HepG2 (cell line): ENCODE data around the gene STXBP4. TPM values are rescaled to one million over a fixed set of nuclear protein-coding genes. Genes with fewer than 3 reads are reported as not detected.
A peak's percentile ranks its signal among the peaks of the same experiment; 100 is the strongest.

Experiments used
- ATAC-seq: fragments of 200-7000 bp; cut with Tn5 transposase; 3 replicates; pipeline ENCODE4 v1.9.1; 2020; ENCODE audit warnings: mild to moderate bottlenecking, moderate library complexity
- BruUV-seq: library from RNA; stranded (reverse); fragments of 400-500 nt; replicated peaks from 2 replicates; lab custom pipeline; 2021; lab: Mats Ljungman, UMichigan
- CTCF ChIA-PET: fragments of 300-600 bp; formaldehyde crosslinking; extraction: SDS; loops from one replicate; lab custom pipeline; 2021; ENCODE audit warnings: low total read pairs, inconsistent platforms, low intra/inter-chr PET ratio; lab: Yijun Ruan, JAX
- POLR2A ChIA-PET: fragments of 350-600 bp; sonication (Branson Sonifier 250); formaldehyde crosslinking; loops from one replicate; lab custom pipeline; 2020; ENCODE audit warnings: antibody characterized with exemption, inconsistent platforms; lab: Yijun Ruan, JAX
- DNase-seq: peaks from one replicate; pipeline ENCODE4 v3.0.0-alpha.2; 2015; ENCODE audit warnings: low spot score
- FAIRE-seq: peaks from 3 replicates; lab custom pipeline; 2011; peaks lifted over from hg19 to GRCh38; lab: Jason Lieb, UNC
- H2AFZ ChIP-seq: one replicate; pipeline ENCODE4 v1.6.1; 2011; ENCODE audit warnings: low read length, inconsistent platforms
- H3K27ac ChIP-seq: fragments of 300-600 bp; 3 replicates; pipeline ENCODE4 v1.8.0; 2011; ENCODE audit warnings: mixed run types, mild to moderate bottlenecking, mixed read lengths, low read length, inconsistent platforms; ENCODE audit not compliant: insufficient read depth; ENCODE audit errors: extremely low read length
- H3K27me3 ChIP-seq, 2 experiments: fragments of 200-600 bp in 1 of 2; 2 replicates in 1 of 2; 3 replicates in 1 of 2; pipeline versions ENCODE4 v1.6.0 to v1.8.0; 2011; ENCODE audit warnings: low read length in 2 of 2, mild to moderate bottlenecking in 2 of 2, moderate library complexity in 2 of 2, inconsistent platforms in 1 of 2; ENCODE audit not compliant: insufficient read depth in 2 of 2, control insufficient read depth in 1 of 2
- H3K36me3 ChIP-seq, 2 experiments: fragments of 200-600 bp in 1 of 2; replicated peaks in 1 of 2; 2 replicates in 1 of 2; 3 replicates in 1 of 2; pipeline versions ENCODE4 v1.5.1 to v1.8.0; 2011; ENCODE audit warnings: low read length in 2 of 2, inconsistent platforms in 1 of 2; ENCODE audit not compliant: insufficient read depth in 2 of 2, control insufficient read depth in 1 of 2
- H3K4me1 ChIP-seq: 2 replicates; pipeline ENCODE4 v1.5.1; 2012; ENCODE audit warnings: low read length, inconsistent platforms; ENCODE audit not compliant: insufficient read depth
- H3K4me2 ChIP-seq: 2 replicates; pipeline ENCODE4 v1.6.0; 2011; ENCODE audit warnings: low read depth, low read length, inconsistent platforms
- H3K4me3 ChIP-seq, 3 experiments: fragments of 200-600 bp in 1 of 3; sonication (generic), shearing (Covaris generic) in 1 of 3; replicated peaks in 1 of 3; 2 replicates each; pipeline ENCODE4 v1.5.1; 2011 to 2016; ENCODE audit warnings: low read length in 3 of 3, inconsistent platforms in 2 of 3, low read depth in 2 of 3, mild to moderate bottlenecking in 2 of 3, control low read depth in 1 of 3, mixed read lengths in 1 of 3; ENCODE audit not compliant: insufficient read depth in 1 of 3
- H3K79me2 ChIP-seq: one replicate; pipeline ENCODE4 v1.6.1; 2011; ENCODE audit warnings: low read length, inconsistent platforms; ENCODE audit not compliant: insufficient read depth
- H3K9ac ChIP-seq: 2 replicates; pipeline ENCODE4 v1.6.0; 2011; ENCODE audit warnings: mild to moderate bottlenecking, low read depth, low read length, inconsistent platforms; ENCODE audit not compliant: insufficient read depth
- H3K9me3 ChIP-seq: 2 replicates; pipeline ENCODE4 v1.5.1; 2012; ENCODE audit warnings: mild to moderate bottlenecking, low read length
- H4K20me1 ChIP-seq: 2 replicates; pipeline ENCODE4 v1.6.0; 2011; ENCODE audit warnings: inconsistent platforms, mild to moderate bottlenecking, low read length, moderate library complexity; ENCODE audit not compliant: insufficient read depth
- BRCA1 ChIP-seq: sonication (generic); formaldehyde crosslinking; IDR thresholded peaks from 2 replicates; pipeline ENCODE4 v1.4.0; 2020; ENCODE audit warnings: missing genetic modification reagents
- HNF4A ChIP-seq: sonication (generic); formaldehyde crosslinking; IDR thresholded peaks from 2 replicates; pipeline ENCODE4 v1.4.0; 2020; ENCODE audit warnings: missing genetic modification reagents
- NFYC ChIP-seq: IDR thresholded peaks from 2 replicates; pipeline ENCODE4 v1.6.1; 2016; ENCODE audit warnings: missing genetic modification reagents, missing compliant biosample characterization
- SOX13 ChIP-seq, 3 experiments: fragments of 450-650 bp in 1 of 3; sonication (generic) in 1 of 3; formaldehyde crosslinking in 1 of 3; IDR thresholded peaks in 2 of 3; conservative IDR thresholded peaks in 1 of 3; 2 replicates each; pipeline versions ENCODE4 v1.5.0 to v1.6.1; 2016 to 2020; ENCODE audit warnings: antibody characterized with exemption in 1 of 3, mild to moderate bottlenecking in 1 of 3, missing compliant biosample characterization in 1 of 3, missing genetic modification reagents in 1 of 3, moderate library complexity in 1 of 3
- SOX5 ChIP-seq: IDR thresholded peaks from 2 replicates; pipeline ENCODE4 v1.6.1; 2016; ENCODE audit warnings: borderline replicate concordance
- THAP11 ChIP-seq: IDR thresholded peaks from 2 replicates; pipeline ENCODE4 v1.6.1; 2016; ENCODE audit warnings: missing biosample characterization, missing genetic modification reagents
- ZNF281 ChIP-seq: sonication (generic); formaldehyde crosslinking; IDR thresholded peaks from 2 replicates; pipeline ENCODE4 v1.4.0; 2020; ENCODE audit warnings: missing genetic modification reagents, borderline replicate concordance
- ZNF607 ChIP-seq: sonication (generic); formaldehyde crosslinking; IDR thresholded peaks from 2 replicates; pipeline ENCODE4 v1.5.1; 2020; ENCODE audit warnings: missing genetic modification reagents, mild to moderate bottlenecking, borderline replicate concordance
- ZSCAN22 ChIP-seq: sonication (generic); formaldehyde crosslinking; IDR thresholded peaks from 2 replicates; pipeline ENCODE4 v1.4.0; 2020; ENCODE audit warnings: mild to moderate bottlenecking, missing genetic modification reagents
- WGBS: methylation state at CpG from one replicate; pipeline ENCODE4 v1.1.6; 2017; ENCODE audit warnings: low lambda C conversion rate; 5-methylcytosine and 5-hydroxymethylcytosine counted together
- in situ Hi-C: cut with HindIII; loops from 2 replicates; pipeline ENCODE4 v1.10.0; 2017; ENCODE audit warnings: low pct_unique_long_range_greater_than_20kb; ENCODE audit not compliant: extremely low pct_ligation_motif_present
- intact Hi-C: fragments of 100-400 bp; cut with micrococcal nuclease; formaldehyde crosslinking; loops from one replicate; pipeline ENCODE4 v1.10.0; 2022; ENCODE audit not compliant: unreplicated experiment
- polyA plus RNA-seq, 8 experiments: library from polyadenylated mRNA; depleted of rRNA in 3 of 8; stranded (reverse) in 7 of 8; unstranded in 1 of 8; fragments of >200 nt; fragmentation: Illumina TruSeq in 4 of 8; extraction: Trizol in 4 of 8; gene quantifications; 2 replicates each; pipeline versions ENCODE4 v1.2.1 to v1.2.3, GENCODE V29; 2011 to 2016; ENCODE audit warnings: low read depth in 4 of 8, missing spikeins in 1 of 8, mixed read lengths in 1 of 8; ENCODE audit not compliant: insufficient read depth in 1 of 8
- total RNA-seq, 5 experiments: library from RNA; depleted of rRNA; stranded (reverse); fragments of >200 nt; fragmentation: Illumina TruSeq; extraction: Trizol; gene quantifications; 2 replicates each; pipeline ENCODE4 v1.2.3, GENCODE V29; 2016; ENCODE audit warnings: low read depth in 1 of 5
- TF ChIP-seq, protein P1 (sequence below): sonication (generic); formaldehyde crosslinking; IDR thresholded peaks from 2 replicates; pipeline ENCODE4 v1.5.0; 2020; ENCODE audit warnings: missing genetic modification reagents
- TF ChIP-seq, protein P2 (sequence below): IDR thresholded peaks from 2 replicates; pipeline ENCODE4 v1.6.1; 2012; ENCODE audit warnings: low read length, improper control_type of control experiment

The STXBP4 gene
- total and polyA plus RNA-seq, 2 of the 13 experiments (the other 11 are each of a cell fraction or from before 2014, with no cell fraction given), result 8.5 to 36.1 TPM

DNA sequence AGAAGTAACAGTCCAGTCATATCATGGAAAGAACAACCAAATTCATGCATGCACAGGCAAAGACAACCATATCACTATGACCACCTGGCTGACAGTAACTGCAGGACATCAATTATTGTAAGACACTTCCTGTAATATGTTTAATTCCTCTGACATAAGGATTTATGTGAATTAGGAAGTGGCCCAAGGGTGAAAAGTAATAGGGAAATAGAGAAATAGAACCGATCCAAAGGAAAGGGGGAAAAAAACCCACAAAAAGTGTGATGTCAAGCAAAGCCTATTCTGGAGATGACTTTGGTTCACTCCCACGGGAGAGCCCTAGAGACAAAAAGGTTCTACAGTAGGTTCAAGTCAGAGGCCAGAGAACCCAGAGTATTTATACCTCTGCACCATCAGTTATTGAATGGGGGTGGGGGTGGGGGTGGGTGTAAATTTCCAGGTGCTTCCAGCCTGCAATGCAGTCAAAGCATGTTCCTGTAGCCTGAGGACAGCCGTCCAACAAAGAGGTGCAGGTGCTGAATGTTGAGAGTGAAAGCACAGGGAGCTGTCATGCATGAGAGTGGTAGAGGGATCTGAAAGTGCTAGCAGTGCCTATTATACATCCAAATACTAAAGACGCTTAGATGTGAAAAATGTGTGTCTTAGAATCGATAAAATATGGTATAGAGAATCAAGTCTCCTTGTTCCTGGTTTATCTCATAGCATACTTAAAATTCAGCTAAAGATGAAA lies 200.6 kb downstream of the STXBP4 start (continued):
- TF ChIP-seq, protein P1, sequence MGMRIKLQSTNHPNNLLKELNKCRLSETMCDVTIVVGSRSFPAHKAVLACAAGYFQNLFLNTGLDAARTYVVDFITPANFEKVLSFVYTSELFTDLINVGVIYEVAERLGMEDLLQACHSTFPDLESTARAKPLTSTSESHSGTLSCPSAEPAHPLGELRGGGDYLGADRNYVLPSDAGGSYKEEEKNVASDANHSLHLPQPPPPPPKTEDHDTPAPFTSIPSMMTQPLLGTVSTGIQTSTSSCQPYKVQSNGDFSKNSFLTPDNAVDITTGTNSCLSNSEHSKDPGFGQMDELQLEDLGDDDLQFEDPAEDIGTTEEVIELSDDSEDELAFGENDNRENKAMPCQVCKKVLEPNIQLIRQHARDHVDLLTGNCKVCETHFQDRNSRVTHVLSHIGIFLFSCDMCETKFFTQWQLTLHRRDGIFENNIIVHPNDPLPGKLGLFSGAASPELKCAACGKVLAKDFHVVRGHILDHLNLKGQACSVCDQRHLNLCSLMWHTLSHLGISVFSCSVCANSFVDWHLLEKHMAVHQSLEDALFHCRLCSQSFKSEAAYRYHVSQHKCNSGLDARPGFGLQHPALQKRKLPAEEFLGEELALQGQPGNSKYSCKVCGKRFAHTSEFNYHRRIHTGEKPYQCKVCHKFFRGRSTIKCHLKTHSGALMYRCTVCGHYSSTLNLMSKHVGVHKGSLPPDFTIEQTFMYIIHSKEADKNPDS (CRISPR knock-in tag), result no peak
- TF ChIP-seq ZSCAN22, result no peak
- TF ChIP-seq THAP11 (CRISPR knock-in tag), result no peak
- TF ChIP-seq, all 625 proteins: peak for 0

- in situ Hi-C loops, result no loop called here
- no peak for ATAC-seq
- TF ChIP-seq, protein P2, sequence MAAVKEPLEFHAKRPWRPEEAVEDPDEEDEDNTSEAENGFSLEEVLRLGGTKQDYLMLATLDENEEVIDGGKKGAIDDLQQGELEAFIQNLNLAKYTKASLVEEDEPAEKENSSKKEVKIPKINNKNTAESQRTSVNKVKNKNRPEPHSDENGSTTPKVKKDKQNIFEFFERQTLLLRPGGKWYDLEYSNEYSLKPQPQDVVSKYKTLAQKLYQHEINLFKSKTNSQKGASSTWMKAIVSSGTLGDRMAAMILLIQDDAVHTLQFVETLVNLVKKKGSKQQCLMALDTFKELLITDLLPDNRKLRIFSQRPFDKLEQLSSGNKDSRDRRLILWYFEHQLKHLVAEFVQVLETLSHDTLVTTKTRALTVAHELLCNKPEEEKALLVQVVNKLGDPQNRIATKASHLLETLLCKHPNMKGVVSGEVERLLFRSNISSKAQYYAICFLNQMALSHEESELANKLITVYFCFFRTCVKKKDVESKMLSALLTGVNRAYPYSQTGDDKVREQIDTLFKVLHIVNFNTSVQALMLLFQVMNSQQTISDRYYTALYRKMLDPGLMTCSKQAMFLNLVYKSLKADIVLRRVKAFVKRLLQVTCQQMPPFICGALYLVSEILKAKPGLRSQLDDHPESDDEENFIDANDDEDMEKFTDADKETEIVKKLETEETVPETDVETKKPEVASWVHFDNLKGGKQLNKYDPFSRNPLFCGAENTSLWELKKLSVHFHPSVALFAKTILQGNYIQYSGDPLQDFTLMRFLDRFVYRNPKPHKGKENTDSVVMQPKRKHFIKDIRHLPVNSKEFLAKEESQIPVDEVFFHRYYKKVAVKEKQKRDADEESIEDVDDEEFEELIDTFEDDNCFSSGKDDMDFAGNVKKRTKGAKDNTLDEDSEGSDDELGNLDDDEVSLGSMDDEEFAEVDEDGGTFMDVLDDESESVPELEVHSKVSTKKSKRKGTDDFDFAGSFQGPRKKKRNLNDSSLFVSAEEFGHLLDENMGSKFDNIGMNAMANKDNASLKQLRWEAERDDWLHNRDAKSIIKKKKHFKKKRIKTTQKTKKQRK, result no peak
- TF ChIP-seq SOX5 (peak; percentile 27; the same call in 1 of the 2 replicates), SOX13 (IDR thresholded peaks at IDR 0.05) (no peak), SOX13 (CRISPR knock-in tag; conservative IDR thresholded peaks at IDR 0.05 in 1 of 2, IDR thresholded peaks at IDR 0.05 in 1 of 2) (peak in 1 of 2 experiments; percentile 54; a peak in 2 of 4 replicates), ZNF607 (no peak), ZNF281 (CRISPR knock-in tag) (peak; percentile 87), NFYC (no peak), BRCA1 (CRISPR knock-in tag) (no peak), HNF4A (peak; percentile 38; the same call in 1 of the 2 replicates)
Observed at GRCh38 chr17:55171634-55172328, 203.2 kb downstream of the STXBP4 start.

More at GRCh38 chr17:55171634-55172328, 203.2 kb downstream of the STXBP4 start:
- Histone ChIP-seq H3K79me2 (no peaks in the 10 kb centered on the region), H3K36me3 (no peaks in the 10 kb centered on the region), H3K4me3 (no peak overlapping the region), H3K9ac (no peak overlapping the region), H3K9me3 (no peaks in the 10 kb centered on the region), H3K27ac (no peak overlapping the region), H3K4me1 (peaks cover 10% of the 10 kb centered on the region), H3K4me2 (no peak overlapping the region), H2AFZ (no peak overlapping the region), H3K27me3 (no peaks in the 10 kb centered on the region), H4K20me1 (no peaks in the 10 kb centered on the region)
- BruUV-seq, result no TSS peak
- WGBS, result 100% methylated on average over 3 of the region's 4 CpGs
- DNase-seq (no peak), FAIRE-seq (no peak)
- ChIA-PET CTCF (no interaction called here), POLR2A (no interaction called here)
- intact Hi-C loops, result loop anchor here (10.0 kb wide), 1 partner anchor 117 kb away; no protein-coding TSS in a partner anchor
